GM18519 (cell line): ENCODE data around the gene WWP2.

Experiments
- ATAC-seq: cut with Tn5 transposase; IDR thresholded peaks from one replicate; pipeline ENCODE4 v1.9.1; 2021; ENCODE audit warnings: mild to moderate bottlenecking, moderate library complexity; ENCODE audit not compliant: unreplicated experiment, low FRiP score

The WWP2 gene

GRCh38 chr16:69885722-69886121 is 123.6 kb downstream of the WWP2 start:
- ATAC-seq = no peak

- ATAC-seq = no peak
These were observed 124.6 kb downstream of the WWP2 start for GRCh38 chr16:69886726-69887125.

GRCh38 chr16:69888005-69888590 is 126.0 kb downstream of the WWP2 start:
- no peak for ATAC-seq

GRCh38 chr16:69889295-69889964 is 127.3 kb downstream of the WWP2 start:
- no peak for ATAC-seq

- no peak for ATAC-seq
These were observed 128.2 kb downstream of the WWP2 start for GRCh38 chr16:69890114-69890891.

GRCh38 chr16:69890892-69891282 is 128.8 kb downstream of the WWP2 start:
- no peak for ATAC-seq

GRCh38 chr16:69892378-69892777 is 130.2 kb downstream of the WWP2 start:
- ATAC-seq = no peak

- ATAC-seq = no peak
These were observed 131.0 kb downstream of the WWP2 start for GRCh38 chr16:69893106-69893505.

GRCh38 chr16:69894676-69895075 is 132.5 kb downstream of the WWP2 start:
- no peak for ATAC-seq

- ATAC-seq = no peak
These were observed 141.8 kb downstream of the WWP2 start for GRCh38 chr16:69903865-69904415.

GRCh38 chr16:69904495-69905170 is 142.5 kb downstream of the WWP2 start:
- no peak for ATAC-seq

- no peak for ATAC-seq
These were observed 143.0 kb downstream of the WWP2 start for GRCh38 chr16:69905171-69905555.

GRCh38 chr16:69906838-69907401 is 144.8 kb downstream of the WWP2 start:
- no peak for ATAC-seq

- ATAC-seq = no peak
These were observed 146.9 kb downstream of the WWP2 start for GRCh38 chr16:69909043-69909442.

- ATAC-seq = no peak
These were observed 147.6 kb downstream of the WWP2 start for GRCh38 chr16:69909760-69910159.

GRCh38 chr16:69910964-69911363 is 148.8 kb downstream of the WWP2 start:
- ATAC-seq = no peak

- ATAC-seq = no peak
These were observed 154.3 kb downstream of the WWP2 start for GRCh38 chr16:69916462-69916861.

- no peak for ATAC-seq
These were observed 155.2 kb downstream of the WWP2 start for GRCh38 chr16:69917311-69917710.

GRCh38 chr16:69917739-69918138 is 155.6 kb downstream of the WWP2 start:
- ATAC-seq = no peak

- ATAC-seq = no peak
These were observed 156.1 kb downstream of the WWP2 start for GRCh38 chr16:69918241-69918640.

GRCh38 chr16:69921127-69921526 is 159.0 kb downstream of the WWP2 start:
- no peak for ATAC-seq
